ENCODE measurements around the gene GLUD2.
"Not testable (repeated sequence)": the region's sequence is repeated elsewhere in the genome, so short reads cannot be mapped to it uniquely, and the experiment has no call there.

Gene GLUD2
- 0.54 to 1.9 (median 1.2) reads per million in 4 experiments for total RNA-seq

- not testable (repeated sequence) for DNase-seq
These were observed at the start of gene GLUD2 for GRCh38 chrX:121047441-121048419. TSS of gene GLUD2 (plus strand) at chrX:121047610. CDS start at chrX:121047685, 75 bp downstream.

GRCh38 chrX:120999413-120999812 lies 48.0 kb upstream of the GLUD2 start:
- no peak for DNase-seq

DNA sequence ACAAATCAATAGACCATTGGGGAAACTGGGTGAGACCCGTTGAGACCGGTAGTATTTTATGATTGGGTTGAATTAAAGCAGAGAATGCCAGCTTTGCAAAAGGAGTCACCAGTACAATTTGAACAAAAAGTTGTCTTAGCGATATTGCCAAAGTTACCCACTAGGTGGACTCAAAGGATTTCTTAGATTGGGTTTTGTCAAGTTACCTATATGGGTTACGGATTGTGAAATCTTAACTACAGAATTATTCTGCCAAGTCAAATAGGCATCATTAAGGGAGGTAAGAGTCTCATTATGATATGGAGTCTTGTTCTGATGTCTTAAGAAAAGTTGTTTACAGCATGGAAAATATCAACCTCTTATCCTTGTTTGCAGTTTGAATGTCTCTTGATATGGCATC lies 46.8 kb upstream of the GLUD2 start:
- DNase-seq = no peak

DNA sequence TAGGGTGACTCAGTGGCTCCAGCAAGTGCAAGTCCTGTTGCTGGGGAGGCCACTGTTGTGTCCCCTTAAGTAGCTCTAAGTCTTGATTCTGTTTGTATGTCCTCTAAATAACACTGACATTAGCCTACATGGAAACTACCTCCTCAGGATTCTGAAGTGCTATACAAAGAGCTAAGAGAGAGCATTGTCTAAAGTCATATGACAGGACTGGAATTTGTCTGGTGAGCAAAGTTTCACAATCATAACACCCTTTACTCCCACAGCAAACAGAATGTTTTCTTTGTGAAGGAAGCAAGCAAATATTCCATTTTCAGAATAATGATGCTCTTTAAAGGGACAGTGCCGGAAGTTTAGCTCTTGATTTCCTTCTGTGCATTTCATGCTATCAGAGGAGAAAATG lies 38.5 kb upstream of the GLUD2 start:
- no peak for DNase-seq

DNA sequence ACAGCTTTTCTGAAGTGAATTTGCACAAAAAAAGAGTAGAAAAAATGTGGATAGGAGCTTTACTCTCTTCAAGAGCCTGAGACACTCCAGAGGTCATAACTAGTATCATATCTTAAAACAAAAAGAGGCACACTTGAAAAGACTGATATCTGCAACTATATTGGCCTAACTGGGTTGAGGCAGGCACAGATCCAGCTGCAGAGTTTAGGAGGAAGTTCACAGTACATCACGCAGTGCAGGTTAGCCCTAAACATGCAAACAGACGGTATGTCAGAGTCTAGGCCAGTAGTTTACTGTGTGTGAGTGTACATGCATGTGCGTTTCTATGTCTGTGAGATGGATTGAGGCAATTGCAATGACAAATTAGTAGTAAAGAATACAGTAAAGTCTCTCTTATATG lies 37.6 kb upstream of the GLUD2 start:
- no peak for DNase-seq

DNA sequence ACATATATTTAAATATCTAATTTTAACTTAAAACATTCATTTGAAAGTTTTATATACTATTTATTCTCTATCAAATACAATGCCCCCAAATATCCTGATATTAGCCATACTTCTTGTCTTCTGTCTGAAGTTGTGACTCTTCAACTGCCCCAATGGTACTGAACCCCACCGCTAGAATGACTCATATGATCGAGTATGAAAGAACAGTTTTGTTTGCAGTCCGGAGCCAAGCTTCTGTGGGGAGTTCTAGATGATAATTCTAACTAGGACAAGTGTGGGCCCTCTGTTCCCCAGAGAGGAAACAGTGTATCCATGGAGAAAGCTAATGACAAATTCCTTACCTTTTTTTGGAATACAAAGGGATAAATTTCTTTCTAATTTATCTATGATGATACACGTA lies 37.2 kb upstream of the GLUD2 start:
- DNase-seq = no peak

GRCh38 chrX:121011254-121011653 lies 36.2 kb upstream of the GLUD2 start:
- DNase-seq = no peak

GRCh38 chrX:121013897-121014455 lies 33.4 kb upstream of the GLUD2 start:
- no peak for DNase-seq

DNA sequence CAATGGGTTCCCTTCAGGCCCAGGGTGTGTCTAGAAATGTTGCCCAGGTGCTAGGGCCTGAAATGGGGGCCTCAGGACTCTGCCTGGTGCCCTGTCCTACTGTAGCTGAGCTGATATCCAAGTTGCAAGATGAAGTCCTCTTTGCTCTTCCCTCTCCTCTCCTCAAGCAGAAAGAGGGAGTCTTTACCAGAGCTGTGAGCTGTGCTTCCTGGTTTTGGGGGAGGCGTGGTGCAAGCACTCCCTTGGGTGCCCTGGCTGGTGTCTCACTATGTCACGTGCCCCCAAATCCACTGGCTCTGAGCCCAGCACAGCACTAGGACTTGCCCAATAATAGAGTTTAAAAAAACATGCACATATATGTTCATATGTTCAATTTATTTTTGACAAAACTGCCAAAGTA lies 32.6 kb upstream of the GLUD2 start:
- no peak for DNase-seq

DNA sequence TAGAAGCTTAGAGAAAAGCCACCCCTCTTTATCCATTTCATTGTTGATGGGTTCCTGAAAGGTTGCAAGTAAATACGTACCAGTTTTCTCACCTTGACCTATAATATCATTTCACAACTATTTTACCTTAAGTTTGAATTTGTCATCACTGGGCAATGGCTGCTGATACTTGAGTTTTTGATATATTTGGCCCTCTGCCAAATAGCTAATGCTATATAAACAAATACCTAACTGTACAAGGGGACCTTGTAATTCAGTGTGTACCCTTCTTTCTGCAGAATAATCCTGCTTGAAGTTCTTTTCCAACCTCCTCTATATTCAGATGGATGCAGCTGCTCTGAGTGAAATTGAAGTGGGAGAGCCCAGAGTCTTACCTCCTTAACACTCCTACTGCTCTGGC lies 19.0 kb upstream of the GLUD2 start:
- no peak for DNase-seq

DNA sequence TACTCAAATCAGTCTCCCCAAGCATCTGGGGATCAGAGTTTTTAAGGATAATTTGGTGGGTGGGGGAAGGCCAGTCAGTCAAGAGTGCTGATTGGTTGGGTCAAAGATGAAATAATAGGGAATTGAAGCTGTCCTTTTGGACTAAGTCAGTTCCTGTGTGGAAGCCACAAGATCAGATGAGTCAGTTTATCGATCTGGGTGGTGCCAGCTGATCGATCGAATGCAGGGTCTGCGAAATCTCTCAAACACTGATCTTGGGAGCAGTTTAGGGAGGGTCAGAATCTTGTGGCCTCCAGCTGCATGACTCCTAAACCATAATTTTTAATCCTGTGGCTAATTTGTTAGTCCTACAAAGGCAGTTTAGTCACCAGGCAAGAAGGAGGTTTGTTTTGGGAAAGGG lies 17.3 kb upstream of the GLUD2 start:
- no peak for DNase-seq

DNA sequence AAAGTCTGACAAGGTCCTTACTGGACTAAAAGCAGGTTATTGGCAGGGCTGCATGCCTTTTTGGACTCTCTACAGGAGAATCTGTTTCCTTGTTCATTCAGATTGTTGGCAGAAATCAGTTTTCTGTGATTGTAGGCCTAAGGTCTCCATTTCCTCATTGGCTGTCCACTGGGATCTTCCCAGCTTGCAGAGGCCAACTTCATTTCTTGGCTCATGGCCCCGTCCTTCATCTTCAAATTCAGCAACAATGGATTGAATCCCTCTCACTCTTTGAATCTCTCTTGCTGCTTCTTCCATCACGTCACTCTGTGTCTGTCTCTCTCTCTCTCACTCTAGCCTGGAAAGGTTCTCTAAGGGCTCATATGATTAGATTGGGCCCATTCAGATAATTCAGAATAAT lies 14.9 kb upstream of the GLUD2 start:
- DNase-seq = no peak

DNA sequence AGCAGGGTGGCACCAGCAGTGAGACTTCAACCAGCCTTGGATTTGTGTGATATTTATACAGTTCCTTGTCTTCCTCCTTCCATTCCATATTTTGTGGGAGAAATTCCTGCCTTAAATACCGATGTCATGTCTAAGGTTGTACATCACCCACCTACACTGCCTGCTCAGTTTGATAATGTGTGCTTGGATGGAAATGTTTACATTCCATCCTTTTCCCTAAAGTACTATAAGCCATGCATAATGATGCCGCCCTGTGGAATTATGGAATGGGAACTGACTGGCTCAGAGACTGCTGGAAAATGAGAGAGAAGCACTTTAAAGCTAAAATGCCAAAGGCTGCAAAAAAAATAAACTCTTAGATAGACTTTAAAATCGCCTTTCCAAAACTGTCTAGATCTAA lies 11.3 kb upstream of the GLUD2 start:
- DNase-seq = no peak

DNA sequence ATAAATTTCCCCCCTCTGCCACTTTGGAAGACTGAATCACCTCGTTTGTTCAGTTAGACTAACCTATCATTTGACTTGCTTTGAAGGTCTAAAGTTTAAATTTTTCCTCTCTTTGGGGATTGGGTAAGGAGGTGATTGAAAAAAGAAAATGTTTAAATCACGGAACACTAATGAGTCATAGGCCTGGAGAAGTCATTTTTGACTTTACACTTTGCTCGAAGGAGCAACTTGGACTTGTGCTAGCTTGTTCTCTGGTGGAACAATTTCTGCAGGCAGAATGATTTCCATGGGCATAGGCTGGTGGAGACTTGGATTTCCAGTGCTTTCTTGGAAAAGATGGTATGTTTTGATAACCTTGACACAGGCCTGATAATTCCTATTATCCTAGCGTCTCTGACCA lies 10.5 kb upstream of the GLUD2 start:
- DNase-seq = no peak

DNA sequence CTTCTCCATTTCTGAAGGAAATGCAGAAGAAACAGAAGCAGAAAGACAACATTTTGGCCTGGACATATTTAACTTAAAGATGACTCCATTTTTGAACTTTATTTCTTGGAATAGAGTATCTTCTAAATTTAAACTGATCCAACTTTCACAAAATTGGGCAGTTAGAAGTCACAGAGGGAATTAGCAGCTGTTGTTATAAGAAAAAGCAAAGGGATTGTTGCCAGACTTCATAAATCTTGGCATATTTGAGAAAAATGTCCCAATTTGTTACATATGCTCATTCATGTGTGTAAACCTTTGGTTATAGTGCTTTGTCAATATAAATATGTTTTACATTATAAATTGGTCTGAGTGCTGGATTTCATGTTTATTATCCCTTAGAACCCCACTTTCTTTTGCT lies 3.4 kb downstream of the GLUD2 start:
- DNase-seq = no peak

DNA sequence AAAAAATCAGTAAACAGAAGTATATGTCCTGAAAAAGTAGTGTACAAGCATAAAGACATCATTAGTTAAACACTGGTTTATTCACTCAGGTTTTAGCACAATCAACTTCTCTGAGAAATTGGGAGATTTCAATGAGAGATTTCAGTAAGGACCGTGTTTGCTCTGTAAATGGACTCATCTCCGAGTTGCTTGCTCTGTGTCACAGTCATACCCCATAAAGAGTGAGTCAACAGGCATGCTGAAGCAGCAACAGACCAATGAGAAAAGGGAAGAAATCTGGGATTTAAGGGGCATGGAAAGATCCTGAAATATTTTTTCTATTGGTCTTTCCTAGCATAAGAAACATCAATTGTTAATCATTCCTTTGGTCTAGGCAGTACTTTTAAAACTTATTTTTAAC lies 4.7 kb downstream of the GLUD2 start:
- no peak for DNase-seq

DNA sequence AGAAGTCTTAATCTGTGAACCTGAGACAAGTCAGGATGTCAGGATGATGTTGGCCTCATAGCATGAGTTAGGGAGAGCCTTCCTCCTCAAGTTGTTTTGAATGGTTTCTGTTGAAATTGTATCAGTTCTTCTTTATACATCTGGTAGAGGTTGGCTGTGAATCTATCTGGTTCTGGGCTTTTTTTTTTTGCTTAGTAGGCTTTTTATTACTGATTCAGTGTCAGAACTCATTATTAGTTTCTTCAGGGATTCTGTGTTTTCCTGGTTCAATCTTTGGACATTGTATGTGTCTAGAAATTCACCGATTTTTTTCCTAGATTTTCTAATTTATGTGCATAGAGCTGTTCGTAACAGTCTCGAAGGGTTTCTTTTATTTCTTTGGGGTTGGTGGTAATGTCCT lies 14.9 kb downstream of the GLUD2 start:
- no peak for DNase-seq

DNA sequence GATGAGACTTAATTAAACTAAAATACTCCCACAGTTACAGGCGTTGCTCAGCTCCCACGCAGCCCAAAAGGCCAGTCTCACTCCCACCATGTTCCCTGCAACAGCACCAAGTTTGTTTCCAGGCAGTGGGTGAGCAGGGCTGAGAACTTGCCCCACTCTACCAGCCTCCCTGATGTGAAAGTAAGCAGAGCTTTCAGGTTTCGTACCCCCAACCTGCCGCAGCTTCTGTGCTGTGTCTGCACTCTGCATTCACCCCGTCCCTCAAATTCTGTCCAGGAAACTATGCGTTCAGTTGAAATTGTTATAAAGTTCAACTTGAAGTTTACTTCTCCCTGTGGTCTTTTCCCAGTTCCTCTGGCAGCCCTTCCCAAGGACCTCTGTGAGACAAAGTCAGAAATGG lies 17.2 kb downstream of the GLUD2 start:
- no peak for DNase-seq

DNA sequence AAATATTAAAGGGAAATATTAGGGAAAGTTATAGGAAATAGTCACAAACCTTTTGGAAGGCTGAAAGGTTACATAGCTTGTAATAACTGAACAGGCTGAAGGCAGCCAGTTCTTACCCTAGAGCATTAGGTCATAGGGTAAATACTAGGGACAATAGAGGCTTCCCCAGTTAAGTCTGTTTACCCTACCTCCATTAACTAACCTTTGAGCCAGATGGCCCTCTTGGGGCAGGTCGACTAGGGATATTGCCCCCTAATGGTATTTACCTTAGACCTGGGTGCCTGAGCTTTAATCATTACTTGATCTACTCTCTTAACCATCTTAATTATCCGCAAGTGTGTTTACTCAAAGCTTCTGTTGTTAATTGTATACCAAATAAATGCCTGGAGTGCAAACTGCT lies 36.8 kb downstream of the GLUD2 start:
- not testable (repeated sequence) for DNase-seq

GRCh38 chrX:121084903-121085611 lies 37.6 kb downstream of the GLUD2 start:
- no peak for DNase-seq

DNA sequence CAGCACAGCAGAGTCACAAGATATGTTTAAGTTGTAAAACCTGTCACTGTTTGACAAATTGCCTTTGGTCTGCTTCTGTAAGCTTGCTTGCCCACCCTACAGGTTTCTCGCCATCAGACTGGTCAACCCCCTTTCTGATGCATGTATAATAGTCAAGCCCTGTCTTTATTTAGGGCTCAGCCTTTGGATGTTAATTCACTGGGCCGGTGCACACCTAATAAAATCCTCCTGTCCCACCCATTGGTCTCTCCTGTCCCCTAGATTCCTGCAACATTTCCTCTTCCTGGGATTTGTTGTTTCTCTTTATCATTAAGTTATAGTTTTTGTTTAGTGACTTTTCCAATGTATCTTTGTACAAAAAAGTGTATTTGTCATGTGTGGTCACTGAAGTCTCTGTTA lies 38.2 kb downstream of the GLUD2 start:
- no peak for DNase-seq

DNA sequence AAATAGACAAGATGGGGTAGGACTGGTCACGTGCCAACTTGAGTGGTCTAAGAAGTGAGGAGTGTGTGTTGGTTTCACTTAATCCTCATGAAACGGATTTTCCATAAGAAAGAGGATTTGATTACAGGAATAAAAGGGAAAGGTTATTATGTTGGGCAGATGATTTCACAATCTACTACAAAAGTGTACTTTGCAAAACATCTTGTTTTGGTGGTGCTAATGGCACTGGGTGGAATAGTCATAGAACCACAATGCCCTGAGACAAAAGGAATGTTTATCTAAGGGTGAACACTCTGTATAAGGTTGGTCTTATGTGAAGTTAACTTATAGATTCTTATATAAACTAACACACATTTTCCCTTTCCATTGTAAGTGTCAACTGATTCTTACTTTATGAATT lies 45.6 kb downstream of the GLUD2 start:
- no peak for DNase-seq

Measured in effector CD8-positive, alpha-beta T cell (primary cell).